ENCODE data around the gene ARHGAP1.
"Not testable (repeated sequence)": the region's sequence is repeated elsewhere in the genome, so short reads cannot be mapped to it uniquely, and the experiment has no call there.

The ARHGAP1 gene

DNA sequence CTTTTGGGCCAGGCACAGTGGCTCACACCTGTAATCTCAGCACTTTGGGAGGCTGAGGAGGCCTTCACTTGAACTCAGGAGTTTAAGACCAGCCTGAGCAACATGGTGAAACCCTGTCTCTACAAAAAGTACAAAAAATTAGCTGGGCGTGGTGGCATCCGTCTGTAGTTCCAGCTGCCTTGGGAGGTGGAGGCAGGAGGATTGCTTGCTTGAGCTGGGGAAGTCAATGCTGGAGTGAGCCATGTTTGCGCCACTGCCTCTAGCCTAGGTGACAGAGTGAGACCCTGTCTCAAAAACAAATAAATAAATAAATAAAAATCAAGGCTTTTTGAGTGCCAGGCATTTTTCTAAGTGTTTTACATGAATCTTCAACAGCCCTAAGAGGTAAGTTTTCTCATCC, 29.9 kb downstream of the ARHGAP1 start:
- not testable (repeated sequence) for DNase-seq

DNA sequence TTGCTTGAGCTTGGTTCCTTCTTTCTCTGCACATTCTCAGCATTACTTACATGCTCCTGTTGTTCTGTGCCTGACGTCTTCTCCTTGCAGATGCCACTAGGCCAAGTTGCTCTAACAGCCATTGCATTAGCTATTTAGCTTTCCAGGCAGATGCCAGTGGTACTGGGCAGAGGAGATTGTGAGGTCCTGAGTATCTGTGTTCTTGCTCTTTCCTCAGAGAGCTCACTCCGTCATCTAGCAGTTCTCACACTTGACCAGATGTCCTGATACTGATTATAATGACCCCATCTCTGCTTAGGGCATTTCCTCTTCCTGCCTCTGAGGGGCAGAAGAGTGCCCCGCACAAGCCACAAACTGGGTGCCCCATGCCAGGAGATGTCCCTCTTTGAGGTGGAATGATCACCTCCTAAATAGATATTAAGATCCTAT, 30.7 kb downstream of the ARHGAP1 start:
- no peak for DNase-seq

DNA sequence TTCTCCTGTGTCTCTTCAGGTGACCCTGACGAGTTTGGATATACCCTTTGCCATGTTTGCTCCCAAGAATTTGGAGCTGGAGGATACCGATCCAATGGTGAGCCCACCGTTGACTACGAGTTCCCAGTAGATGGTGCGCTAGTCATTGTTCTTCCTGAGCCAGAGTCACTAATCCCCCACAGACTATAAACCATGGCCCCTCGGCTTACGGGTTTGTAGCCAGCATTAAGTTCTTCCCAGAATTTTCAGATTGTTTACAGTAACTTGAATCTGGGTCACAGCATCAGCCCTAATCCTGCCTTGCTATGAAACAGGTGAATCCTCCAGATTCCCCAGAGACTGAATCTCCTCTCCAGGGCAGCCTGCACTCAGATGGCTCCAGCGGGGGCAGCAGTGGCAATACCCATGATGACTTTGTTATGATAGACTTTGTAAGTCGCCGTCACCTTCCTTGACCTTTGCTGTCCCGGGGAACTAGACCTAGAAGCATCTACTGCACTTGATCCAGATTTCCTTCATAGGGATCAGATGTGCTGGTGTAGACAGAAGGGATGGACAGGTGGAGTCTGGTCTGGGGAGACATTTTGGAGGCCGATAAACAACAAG, 31.8 kb downstream of the ARHGAP1 start:
- no peak for DNase-seq

DNA sequence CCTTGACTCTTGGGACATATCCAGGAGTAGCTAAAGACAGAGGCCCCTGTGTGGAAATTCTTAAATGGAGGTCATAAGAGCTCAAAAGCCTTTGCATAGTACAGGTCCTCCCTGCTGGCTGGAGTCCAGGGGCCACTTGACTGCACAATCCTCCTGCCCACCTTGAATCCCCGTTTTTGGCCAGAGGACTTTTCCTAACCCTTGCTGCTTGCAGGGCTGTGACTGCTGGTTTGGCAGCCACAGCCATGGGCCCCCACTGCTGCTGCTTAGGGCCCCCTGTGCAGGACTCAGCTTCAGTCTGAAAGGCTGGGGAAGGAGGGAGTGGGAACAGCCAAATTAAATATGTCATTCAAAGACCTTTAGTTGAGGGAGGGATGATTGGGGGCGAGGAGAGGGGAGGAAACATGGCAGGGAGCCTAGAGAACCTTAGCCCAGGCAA, 33.4 kb downstream of the ARHGAP1 start:
- no peak for DNase-seq

DNA sequence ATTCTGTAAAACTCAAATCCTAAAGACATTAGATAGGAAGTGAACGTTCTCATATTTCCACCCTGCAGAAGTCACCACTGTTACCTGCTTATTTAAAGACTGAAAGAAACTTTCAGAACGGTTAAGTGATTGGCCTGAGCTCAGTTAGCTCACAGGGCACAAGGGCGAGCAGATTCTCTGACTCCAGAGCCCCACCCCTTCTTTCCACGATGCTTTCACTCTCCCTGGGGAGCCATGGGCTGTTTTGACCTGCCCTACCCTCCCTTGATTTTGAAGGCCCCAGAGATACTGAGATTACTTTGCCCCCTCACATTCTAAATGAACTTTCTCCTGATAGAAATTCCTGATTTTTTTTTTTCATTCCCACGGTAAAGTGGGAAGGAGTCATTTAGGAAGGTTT, 33.9 kb downstream of the ARHGAP1 start:
- DNase-seq: no peak

DNA sequence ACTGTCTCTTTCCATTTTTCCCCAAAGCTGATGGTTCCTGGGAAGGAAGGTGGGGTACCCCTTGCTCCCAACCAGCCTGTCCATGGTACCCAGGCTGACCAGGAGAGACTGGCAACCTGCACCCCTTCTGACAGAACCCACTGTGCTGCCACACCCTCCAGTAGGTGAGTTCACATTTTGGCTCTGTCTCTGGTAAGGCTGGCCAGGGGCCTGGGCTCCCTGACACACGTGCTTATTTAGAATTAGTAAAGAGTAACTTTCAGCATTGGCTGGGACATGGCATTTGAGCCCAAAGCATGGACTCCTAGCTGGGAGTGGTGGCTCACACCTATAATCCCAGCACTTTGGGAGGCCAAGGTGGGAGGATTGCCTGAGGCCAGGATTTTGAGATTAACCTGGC, 35.1 kb downstream of the ARHGAP1 start:
- no peak for DNase-seq

DNA sequence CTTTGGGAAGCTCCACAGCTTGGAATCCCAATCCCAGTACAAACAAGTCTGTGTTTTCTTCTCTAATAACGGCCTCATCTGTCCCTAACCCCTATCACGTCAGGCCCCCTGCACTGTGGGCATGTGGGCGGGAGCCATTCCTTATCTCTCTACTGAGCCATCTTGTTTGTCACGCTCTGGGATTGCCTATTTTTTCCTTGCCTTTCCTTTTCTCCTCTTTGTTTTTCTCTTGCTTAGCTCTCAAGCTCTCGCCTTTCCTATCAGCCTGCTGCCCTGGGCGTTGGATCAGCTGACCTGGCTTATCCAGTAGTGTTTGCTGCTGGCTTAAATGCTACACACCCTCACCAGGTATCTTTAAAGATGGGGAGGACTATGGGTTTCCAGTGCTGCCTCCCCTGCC, 35.8 kb downstream of the ARHGAP1 start:
- no peak for DNase-seq

DNA sequence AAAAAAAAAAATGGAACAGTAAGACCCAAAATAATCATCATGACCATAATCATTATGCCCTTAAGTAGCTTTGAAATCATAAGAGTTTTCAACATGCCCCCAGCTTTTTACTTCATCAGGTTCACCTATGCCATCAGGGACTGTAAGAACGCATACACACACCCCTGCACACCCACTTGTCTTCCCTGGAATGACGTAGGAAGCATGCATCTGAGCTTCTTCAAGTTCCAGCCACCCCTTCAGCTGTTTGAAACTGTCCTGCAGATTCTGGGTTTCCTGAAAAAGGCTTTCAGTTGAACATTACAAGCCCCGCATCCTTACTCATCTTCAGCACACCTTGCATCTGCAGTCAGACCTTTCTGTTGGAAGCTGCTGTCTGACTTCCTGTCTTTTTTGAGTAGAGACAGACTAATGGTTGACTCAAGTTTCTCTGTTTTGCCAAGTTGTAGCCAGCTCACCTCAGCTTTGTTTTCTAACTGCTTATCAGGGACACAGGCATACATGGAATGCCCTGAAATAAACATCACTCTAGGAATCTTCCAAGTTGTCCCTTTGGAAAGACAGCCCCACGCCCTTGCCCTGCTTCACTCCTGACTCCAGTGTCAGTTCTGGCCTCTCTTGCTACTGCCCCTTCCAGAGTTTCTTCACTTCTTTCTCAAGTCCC, 37.0 kb downstream of the ARHGAP1 start:
- DNase-seq: no peak

DNA sequence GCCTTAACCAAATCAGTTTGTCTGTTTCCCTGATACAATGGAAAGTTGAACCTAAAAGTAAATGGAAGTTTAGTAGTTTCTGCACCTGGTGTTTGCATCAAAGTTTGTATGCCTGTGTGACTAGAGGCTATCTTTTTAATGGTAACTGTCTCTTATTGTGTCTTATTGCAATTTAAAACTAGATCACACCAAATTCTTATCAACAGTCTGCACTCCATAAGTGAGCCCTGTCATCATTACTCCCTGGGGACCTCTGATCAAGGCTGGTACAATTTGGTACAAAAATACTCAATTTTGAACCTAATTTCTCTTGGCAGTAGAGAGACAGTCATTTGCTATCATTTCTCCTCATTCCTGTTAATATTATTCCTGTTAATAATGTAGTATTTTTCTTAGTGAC, 38.1 kb downstream of the ARHGAP1 start:
- no peak for DNase-seq

DNA sequence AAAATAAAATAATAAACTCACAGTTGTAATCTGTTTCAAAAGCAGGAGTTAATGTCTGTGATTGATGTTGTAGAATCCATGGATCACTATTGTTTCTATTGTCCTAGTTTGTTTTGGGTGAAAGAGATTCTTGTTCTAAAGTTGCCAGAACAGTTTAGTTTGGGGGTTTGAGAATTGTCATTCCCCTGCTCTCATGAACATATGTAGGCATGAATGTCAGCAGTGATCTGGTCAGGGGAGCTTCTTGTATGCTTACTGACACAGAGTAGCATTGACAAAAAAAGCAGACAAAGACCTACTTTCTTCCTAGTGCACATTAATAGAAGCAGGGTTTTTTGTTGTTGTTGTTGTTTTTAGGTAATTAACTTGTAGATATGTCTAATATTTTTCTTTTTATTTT, 38.6 kb downstream of the ARHGAP1 start:
- no peak for DNase-seq

DNA sequence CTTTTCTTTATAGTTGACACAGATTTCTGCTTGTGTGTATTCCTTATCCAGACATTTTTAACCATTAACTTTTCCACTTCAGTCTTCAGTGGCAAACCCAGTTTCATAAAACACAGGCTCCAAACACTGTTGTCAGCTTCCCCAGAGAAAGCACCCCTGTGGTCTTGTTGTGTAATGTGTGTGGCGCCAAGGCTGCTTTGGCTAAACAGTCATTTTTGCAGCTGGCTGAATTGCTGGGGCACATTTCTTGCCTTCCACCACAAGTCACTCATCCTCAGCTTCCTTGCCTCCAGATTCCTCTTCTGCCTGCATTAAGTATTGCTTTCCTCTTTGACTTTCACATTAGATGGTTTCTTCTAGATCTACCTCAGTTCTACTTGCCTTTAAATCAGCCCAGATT, 40.5 kb downstream of the ARHGAP1 start:
- no peak for DNase-seq

DNA sequence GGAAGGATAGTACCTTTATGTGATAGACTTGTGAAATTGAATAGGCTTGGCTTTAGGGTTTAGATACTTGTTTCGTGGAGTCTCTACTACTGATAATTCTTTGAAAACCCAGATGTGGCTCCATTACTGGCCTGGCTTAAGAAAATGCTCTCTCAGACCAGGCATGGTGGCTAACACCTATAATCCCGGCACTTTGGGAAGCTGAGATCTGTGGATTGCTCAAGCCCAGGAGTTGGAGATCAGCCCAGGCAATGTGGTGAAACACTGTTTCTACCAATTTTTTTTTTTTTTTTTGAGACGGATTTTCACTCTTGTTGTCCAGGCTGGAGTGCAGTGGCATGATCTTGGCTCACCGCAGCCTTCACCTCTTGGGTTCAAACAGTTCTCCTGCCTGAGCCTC, 42.2 kb downstream of the ARHGAP1 start:
- no peak for DNase-seq

DNA sequence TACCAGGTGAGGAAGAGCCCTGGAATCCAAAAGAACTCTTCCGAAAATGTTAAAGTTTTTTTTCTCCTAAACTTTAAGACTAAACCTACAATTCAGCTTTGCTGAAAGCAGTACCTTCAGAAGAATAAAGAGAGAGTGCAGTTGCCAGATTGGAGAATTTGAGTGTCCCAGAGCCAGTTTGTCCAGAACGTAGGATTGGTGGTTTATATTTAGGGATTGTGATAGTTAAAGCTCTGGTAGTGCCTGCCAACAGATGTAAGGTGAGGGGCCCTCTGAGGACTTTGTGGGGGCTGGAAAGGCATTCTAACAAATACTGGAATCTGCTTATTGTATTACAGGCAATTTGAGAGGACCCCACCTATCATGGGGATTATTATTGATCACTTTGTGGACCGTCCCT, 43.2 kb downstream of the ARHGAP1 start:
- DNase-seq: no peak

DNA sequence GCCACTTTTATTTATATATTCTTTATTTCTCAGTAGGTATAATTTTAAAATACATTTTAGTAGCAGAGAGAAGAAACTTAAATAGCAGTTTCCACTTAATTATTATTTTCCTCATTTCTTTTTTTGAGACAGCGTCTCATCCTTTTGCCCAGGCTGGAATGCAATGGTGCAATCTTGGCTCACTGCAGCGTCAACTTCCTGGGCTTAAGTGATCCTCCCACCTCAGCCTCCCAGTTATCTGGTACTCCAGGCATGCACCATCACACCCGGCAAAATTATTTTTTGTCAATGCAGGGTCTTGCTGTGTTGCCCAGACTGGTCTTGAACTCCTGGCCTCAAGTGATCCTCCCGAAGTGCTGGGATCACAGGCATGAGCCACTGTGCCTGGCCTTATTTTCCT, 44.8 kb downstream of the ARHGAP1 start:
- no peak for DNase-seq

DNA sequence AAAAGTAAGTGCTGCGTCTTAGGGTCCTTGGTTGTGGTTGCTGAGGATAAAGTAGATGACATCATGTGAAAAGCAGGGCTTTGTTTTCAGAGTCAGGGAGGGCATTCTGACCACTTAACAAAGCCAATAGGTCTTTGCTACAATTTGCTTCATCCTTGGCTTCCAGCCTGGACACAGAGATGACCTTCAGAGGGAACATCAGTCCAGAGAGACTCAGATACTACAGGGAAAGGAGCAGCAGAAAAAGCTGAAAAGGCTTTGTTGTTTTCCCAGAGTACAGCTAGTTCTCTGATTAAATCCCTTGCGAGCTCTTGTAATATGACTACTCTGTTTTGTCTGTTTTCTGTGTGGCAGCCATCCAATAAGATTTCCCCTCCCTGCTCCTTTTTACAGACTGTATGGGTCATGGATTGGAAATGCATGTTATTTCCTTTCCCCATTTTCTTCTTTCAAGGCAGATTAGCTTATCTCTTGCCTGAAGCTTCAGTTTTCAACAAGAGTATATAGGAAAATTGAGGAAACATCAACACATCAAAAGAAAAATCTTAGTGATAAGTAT, 51.2 kb downstream of the ARHGAP1 start:
- DNase-seq: no peak

DNA sequence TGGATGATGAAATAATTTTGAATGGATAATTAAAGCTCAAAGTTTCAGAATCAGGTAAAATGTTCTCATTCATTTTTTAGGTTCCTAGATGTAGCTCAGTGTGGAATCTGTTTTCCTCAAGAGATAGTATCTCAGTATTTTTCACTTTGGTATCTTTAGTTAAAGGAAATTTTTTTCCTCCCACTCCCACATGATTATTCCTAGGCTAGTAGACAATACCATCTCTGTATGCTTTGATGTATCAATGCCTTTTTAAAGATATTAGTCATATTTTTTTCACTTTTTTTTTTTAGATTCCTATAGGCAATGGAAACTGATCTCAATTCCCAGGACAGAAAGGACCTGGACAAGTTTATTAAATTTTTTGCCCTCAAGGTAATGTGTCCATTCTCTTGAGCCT, 56.4 kb downstream of the ARHGAP1 start:
- no peak for DNase-seq

DNA sequence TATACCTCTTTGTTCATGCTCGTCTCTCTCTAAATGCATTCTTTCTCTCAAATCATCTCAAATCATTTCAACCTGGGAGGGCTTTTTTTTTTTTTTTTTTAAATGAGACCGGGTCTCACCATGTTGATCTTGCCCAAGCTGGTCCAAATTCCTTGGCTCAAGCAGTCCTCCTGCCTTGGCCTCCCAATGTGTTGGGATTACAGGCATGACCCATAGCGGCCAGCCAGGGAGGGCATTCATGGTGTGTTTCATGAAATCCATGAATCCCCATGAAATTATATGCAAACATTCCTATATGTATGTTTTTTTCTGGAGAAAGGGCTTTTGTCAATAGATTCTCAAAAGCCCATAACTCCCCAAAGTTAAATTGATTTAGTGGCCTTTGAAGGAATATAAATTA, 56.9 kb downstream of the ARHGAP1 start:
- DNase-seq: no peak

DNA sequence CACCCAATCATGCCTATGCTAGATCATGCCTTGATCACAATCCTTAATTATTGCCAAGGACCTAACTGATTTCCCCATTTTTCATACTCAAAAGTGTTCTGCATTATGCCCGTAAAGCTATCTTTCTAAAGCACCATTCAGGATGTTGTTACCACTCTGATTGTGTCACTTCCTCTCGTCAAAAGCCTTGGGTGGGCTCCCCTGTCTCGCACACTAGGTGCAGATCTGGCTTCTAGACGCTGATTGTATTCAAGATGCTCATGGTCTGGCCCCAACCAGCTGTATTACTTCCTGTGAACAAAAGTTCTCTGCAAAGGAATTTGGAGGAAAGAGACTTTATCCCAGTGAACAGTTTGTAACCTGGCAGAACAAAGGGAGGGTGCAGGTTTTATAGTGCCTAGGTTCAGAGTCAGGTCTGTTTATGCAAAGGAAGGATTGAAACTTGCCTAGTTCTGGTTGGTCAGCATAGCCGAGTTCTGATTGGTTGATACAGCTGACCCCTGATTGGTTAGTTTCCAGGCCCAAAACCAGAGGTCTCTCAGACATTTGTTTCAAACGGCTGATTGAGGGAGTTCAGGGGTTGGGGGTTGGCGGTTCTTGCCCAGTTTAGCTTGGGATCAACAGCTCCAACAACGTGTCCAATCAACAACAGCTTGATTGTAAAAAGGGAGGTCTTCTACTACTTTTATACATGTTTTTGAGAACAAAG, 57.6 kb downstream of the ARHGAP1 start:
- DNase-seq: no peak

DNA sequence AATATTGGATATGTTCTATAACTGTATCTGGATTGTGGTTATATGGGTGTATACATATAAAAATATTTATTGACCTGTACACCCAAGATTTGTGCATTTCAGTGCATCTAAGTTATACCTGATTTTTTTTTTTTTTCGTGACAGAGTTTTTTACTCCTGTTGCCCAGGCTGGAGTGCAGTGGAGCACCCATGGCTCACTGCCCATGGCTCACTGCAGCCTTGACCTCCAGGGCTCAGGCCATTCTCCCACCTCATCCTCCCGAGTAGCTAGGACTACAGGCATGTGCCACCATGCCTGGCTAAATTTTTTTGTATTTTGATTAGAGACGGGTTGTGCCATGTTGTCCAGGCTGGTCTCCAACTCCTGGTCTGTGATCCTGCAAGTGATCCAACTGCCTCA, 58.8 kb downstream of the ARHGAP1 start:
- DNase-seq: no peak

DNA sequence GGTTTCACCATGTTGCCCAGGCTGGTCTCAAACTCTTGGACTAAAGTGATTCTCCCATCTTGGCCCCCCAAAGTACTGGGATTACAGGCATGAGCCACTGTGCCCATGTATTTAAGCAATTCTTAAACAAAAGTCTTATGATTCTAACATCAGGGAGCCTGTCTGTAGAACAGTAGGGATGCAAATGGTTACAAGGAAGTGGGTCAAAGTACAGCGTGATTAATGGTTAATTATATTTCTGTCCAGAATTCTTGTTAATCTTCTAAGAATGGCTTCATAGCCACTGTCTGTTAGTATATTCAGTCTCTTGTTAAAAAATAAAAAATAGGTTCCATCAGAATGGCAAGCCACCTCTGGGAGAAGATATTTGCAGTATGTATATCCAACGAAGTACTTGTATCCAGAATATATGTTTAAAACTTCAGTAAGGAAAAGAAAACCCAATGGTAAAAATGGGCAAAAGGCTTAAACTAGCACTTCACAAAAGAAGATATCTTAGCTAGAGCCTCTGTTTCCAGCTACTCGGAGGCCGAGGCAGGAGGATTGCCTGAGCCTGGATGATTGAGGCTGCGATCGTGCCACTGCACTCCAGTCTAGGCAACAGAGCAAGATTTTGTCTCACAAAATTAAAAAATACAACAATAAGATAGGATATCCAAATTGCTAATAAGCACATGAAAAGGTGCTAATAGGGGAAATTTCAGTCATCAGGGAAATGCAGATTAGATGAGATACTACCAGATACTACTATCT, 60.2 kb downstream of the ARHGAP1 start:
- no peak for DNase-seq

DNA sequence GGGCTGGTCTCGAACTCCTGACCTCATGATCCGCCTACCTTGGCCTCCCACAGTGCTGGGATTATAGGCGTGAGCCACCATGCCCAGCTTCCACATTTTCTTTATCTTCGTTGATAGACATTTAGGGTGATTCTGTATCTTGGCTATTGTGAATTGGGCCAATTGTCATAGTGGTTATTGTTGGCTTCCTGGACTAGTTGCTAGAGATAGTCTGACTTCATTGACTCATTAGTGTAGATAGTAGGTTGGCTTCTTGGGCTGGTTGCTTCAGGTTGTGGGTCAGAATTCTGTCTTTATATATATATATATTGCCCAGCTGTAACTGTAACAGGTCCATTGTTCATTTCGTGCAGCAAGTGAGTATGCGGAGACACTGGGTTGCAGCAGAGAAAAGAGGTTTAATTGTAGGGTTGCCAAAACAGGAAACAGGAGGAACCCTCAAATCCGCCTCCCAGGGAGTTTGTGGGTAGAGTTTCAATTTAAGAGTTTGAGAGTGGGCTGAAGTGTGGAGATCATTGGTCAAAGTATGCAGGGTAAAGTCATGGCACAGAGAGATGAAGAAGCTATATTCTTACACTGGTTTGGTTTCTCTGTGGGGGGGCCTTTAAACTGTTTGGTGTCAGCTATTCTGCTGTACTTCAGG, 61.1 kb downstream of the ARHGAP1 start:
- DNase-seq: no peak

DNA sequence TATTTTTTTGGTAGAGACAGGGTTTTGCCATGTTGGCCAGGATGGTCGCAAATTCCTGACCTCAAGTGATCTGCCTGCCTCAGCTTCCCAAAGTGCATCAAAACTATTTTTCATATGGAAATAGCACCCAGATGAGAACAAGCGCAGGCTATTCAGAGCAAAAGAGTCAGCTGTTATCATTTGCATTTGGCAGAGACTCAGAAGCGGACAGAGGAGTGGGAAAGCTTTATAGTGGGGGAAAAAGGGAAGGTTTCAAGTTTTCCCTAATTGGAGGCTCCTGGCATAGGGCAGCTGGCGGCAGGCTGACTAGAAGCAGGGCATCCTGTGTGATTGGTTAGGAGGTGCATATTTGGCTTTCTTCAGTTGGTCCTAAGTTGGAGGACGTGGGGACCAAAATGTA, 62.9 kb downstream of the ARHGAP1 start:
- no peak for DNase-seq
